GM23338 (cell line): Measurements from ENCODE around the gene ADGRD1.

Source experiments
- CREB1 ChIP-seq: fragments of 250-450 bp; sonication (Bioruptor Pico); IDR thresholded peaks from 2 replicates; pipeline ENCODE4 v1.5.0; 2020; ENCODE audit warnings: low read depth, mild to moderate bottlenecking, moderate library complexity
- CTCF ChIP-seq, 2 experiments: fragments of 200-600 bp in 1 of 2; sonication (generic) in 1 of 2; conservative IDR thresholded peaks; 2 replicates each; pipeline versions ENCODE4 v1.5.1 to v1.6.1; 2016 to 2017; ENCODE audit warnings: antibody characterized with exemption in 2 of 2, low read depth in 2 of 2, mild to moderate bottlenecking in 2 of 2, moderate library complexity in 1 of 2
- ETS1 ChIP-seq: IDR thresholded peaks from 2 replicates; pipeline ENCODE4 v1.6.1; 2016; ENCODE audit warnings: antibody characterized with exemption
- EZH2 ChIP-seq: fragments of 200-600 bp; sonication (generic); IDR thresholded peaks from one replicate; pipeline ENCODE4 v1.8.0; 2017; ENCODE audit warnings: antibody characterized with exemption, mild to moderate bottlenecking, low read depth; ENCODE audit not compliant: unreplicated experiment
- EZH2phosphoT487 ChIP-seq: fragments of 200-600 bp; sonication (generic); IDR thresholded peaks from one replicate; pipeline ENCODE4 v1.8.1; 2018; ENCODE audit warnings: antibody characterized with exemption; ENCODE audit not compliant: unreplicated experiment
- JUNB ChIP-seq: IDR thresholded peaks from one replicate; pipeline ENCODE4 v1.6.1; 2016; ENCODE audit warnings: antibody characterized with exemption; ENCODE audit not compliant: unreplicated experiment
- NANOG ChIP-seq: IDR thresholded peaks from 2 replicates; pipeline ENCODE4 v1.6.1; 2016; ENCODE audit warnings: antibody characterized with exemption, borderline replicate concordance
- POLR2AphosphoS5 ChIP-seq: IDR thresholded peaks from 2 replicates; pipeline ENCODE4 v1.6.1; 2016; ENCODE audit warnings: antibody characterized with exemption, low read depth
- REST ChIP-seq: IDR thresholded peaks from one replicate; pipeline ENCODE4 v1.6.1; 2018; ENCODE audit warnings: antibody characterized with exemption; ENCODE audit not compliant: unreplicated experiment
- STAT1 ChIP-seq: IDR thresholded peaks from one replicate; pipeline ENCODE4 v1.6.1; 2016; ENCODE audit warnings: antibody characterized with exemption; ENCODE audit not compliant: unreplicated experiment
- ZNF331 ChIP-seq: fragments of 250-450 bp; sonication (Bioruptor Pico); IDR thresholded peaks from 2 replicates; pipeline ENCODE4 v1.5.0; 2020; ENCODE audit warnings: low read depth, mild to moderate bottlenecking, moderate library complexity
- TF ChIP-seq, protein P1 (sequence below): fragments of 250-450 bp; sonication (Bioruptor Pico); IDR thresholded peaks from 2 replicates; pipeline ENCODE4 v1.5.0; 2020; ENCODE audit warnings: mild to moderate bottlenecking, moderate library complexity

GRCh38 chr12:131105736-131106348 is 152.1 kb downstream of the ADGRD1 start:
- TF ChIP-seq CTCF (conservative IDR thresholded peaks at IDR 0.05; ENCODE audit: low read depth in 2 of 2) (no peak), EZH2phosphoT487 (no peak), POLR2AphosphoS5 (no peak), CREB1 (CRISPR knock-in tag) (no peak), ETS1 (no peak), JUNB (no peak), EZH2 (no peak), ZNF331 (CRISPR knock-in tag) (no peak), REST (no peak), NANOG (no peak), STAT1 (no peak)
- TF ChIP-seq, protein P1, sequence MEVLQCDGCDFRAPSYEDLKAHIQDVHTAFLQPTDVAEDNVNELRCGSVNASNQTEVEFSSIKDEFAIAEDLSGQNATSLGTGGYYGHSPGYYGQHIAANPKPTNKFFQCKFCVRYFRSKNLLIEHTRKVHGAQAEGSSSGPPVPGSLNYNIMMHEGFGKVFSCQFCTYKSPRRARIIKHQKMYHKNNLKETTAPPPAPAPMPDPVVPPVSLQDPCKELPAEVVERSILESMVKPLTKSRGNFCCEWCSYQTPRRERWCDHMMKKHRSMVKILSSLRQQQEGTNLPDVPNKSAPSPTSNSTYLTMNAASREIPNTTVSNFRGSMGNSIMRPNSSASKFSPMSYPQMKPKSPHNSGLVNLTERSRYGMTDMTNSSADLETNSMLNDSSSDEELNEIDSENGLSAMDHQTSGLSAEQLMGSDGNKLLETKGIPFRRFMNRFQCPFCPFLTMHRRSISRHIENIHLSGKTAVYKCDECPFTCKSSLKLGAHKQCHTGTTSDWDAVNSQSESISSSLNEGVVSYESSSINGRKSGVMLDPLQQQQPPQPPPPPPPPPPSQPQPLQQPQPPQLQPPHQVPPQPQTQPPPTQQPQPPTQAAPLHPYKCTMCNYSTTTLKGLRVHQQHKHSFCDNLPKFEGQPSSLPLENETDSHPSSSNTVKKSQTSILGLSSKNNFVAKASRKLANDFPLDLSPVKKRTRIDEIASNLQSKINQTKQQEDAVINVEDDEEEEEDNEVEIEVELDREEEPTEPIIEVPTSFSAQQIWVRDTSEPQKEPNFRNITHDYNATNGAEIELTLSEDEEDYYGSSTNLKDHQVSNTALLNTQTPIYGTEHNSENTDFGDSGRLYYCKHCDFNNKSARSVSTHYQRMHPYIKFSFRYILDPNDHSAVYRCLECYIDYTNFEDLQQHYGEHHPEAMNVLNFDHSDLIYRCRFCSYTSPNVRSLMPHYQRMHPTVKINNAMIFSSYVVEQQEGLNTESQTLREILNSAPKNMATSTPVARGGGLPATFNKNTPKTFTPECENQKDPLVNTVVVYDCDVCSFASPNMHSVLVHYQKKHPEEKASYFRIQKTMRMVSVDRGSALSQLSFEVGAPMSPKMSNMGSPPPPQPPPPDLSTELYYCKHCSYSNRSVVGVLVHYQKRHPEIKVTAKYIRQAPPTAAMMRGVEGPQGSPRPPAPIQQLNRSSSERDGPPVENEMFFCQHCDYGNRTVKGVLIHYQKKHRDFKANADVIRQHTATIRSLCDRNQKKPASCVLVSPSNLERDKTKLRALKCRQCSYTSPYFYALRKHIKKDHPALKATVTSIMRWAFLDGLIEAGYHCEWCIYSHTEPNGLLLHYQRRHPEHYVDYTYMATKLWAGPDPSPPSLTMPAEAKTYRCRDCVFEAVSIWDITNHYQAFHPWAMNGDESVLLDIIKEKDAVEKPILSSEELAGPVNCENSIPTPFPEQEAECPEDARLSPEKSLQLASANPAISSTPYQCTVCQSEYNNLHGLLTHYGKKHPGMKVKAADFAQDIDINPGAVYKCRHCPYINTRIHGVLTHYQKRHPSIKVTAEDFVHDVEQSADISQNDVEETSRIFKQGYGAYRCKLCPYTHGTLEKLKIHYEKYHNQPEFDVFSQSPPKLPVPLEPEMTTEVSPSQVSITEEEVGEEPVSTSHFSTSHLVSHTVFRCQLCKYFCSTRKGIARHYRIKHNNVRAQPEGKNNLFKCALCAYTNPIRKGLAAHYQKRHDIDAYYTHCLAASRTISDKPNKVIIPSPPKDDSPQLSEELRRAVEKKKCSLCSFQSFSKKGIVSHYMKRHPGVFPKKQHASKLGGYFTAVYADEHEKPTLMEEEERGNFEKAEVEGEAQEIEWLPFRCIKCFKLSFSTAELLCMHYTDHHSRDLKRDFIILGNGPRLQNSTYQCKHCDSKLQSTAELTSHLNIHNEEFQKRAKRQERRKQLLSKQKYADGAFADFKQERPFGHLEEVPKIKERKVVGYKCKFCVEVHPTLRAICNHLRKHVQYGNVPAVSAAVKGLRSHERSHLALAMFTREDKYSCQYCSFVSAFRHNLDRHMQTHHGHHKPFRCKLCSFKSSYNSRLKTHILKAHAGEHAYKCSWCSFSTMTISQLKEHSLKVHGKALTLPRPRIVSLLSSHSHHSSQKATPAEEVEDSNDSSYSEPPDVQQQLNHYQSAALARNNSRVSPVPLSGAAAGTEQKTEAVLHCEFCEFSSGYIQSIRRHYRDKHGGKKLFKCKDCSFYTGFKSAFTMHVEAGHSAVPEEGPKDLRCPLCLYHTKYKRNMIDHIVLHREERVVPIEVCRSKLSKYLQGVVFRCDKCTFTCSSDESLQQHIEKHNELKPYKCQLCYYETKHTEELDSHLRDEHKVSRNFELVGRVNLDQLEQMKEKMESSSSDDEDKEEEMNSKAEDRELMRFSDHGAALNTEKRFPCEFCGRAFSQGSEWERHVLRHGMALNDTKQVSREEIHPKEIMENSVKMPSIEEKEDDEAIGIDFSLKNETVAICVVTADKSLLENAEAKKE (CRISPR knock-in tag) = no peak
